SK-N-SH (cell line): Measurements from ENCODE around the gene PALLD. TPM values are rescaled to one million over a fixed set of nuclear protein-coding genes. Genes with fewer than 3 reads are reported as not detected.
"Not testable (repeated sequence)": the region's sequence is repeated elsewhere in the genome, so short reads cannot be mapped to it uniquely, and the experiment has no call there.

Experiments used
- CTCF ChIA-PET: fragments of 300-600, 350-600 bp; formaldehyde crosslinking; extraction: SDS; loops from one replicate; lab custom pipeline; 2021; lab: Yijun Ruan, JAX
- POLR2A ChIA-PET: fragments of 350-600 bp; sonication (Branson Sonifier 250); formaldehyde crosslinking; extraction: SDS; loops from one replicate; lab custom pipeline; 2020; ENCODE audit warnings: antibody characterized with exemption, inconsistent platforms; lab: Yijun Ruan, JAX
- DNase-seq: peaks from one replicate; pipeline ENCODE4 v3.0.0; 2012
- H2AFZ ChIP-seq: fragments of 200-600 bp; sonication (generic); 2 replicates; pipeline ENCODE4 v1.8.1; 2016; ENCODE audit warnings: antibody characterized with exemption, mild to moderate bottlenecking, low read depth
- H3F3A ChIP-seq: fragments of 200-600 bp; sonication (generic); replicated peaks from 2 replicates; pipeline ENCODE3; 2016; ENCODE audit warnings: antibody characterized with exemption, mild to moderate bottlenecking; ENCODE audit not compliant: insufficient read depth
- H3K27ac ChIP-seq, 2 experiments: fragments of 200-500 bp in 1 of 2; fragments of 200-600 bp in 1 of 2; sonication (Bioruptor generic) in 1 of 2; sonication (generic), shearing (Covaris generic) in 1 of 2; 2 replicates each; pipeline versions ENCODE4 v1.5.1 to v1.6.1; 2014 to 2016; ENCODE audit warnings: low read depth in 2 of 2, inconsistent platforms in 1 of 2, low read length in 1 of 2, mild to moderate bottlenecking in 1 of 2, mixed read lengths in 1 of 2
- H3K27me3 ChIP-seq: fragments of 200-600 bp; sonication (generic), shearing (Covaris generic); 2 replicates; pipeline ENCODE4 v1.6.1; 2016; ENCODE audit warnings: mixed run types; ENCODE audit not compliant: insufficient read depth
- H3K36me3 ChIP-seq, 2 experiments: fragments of 200-500 bp in 1 of 2; fragments of 200-600 bp in 1 of 2; sonication (Bioruptor generic) in 1 of 2; sonication (generic) in 1 of 2; replicated peaks in 1 of 2; 2 replicates each; pipeline versions ENCODE3 to v1.5.1; 2014 to 2016; ENCODE audit warnings: low read length in 1 of 2, mild to moderate bottlenecking in 1 of 2; ENCODE audit not compliant: insufficient read depth in 2 of 2, control insufficient read depth in 1 of 2
- H3K4me1 ChIP-seq, 2 experiments: fragments of 200-500 bp in 1 of 2; fragments of 200-600 bp in 1 of 2; sonication (Bioruptor generic) in 1 of 2; sonication (generic), shearing (Covaris generic) in 1 of 2; 2 replicates each; pipeline versions ENCODE4 v1.5.1 to v1.6.1; 2014 to 2016; ENCODE audit warnings: low read depth in 1 of 2, low read length in 1 of 2, mixed run types in 1 of 2; ENCODE audit not compliant: insufficient read depth in 2 of 2, control insufficient read depth in 1 of 2
- H3K4me2 ChIP-seq: fragments of 200-600 bp; sonication (generic), shearing (Covaris generic); 2 replicates; pipeline ENCODE4 v1.6.1; 2017; ENCODE audit warnings: mixed run types
- H3K4me3 ChIP-seq, 2 experiments: fragments of 200-500 bp in 1 of 2; fragments of 200-600 bp in 1 of 2; sonication (Bioruptor generic) in 1 of 2; sonication (generic), shearing (Covaris generic) in 1 of 2; 2 replicates each; pipeline versions ENCODE4 v1.5.1 to v1.8.1; 2014 to 2016; ENCODE audit warnings: low read depth in 2 of 2, inconsistent platforms in 1 of 2, low read length in 1 of 2, mild to moderate bottlenecking in 1 of 2, mixed read lengths in 1 of 2, moderate library complexity in 1 of 2
- H3K79me2 ChIP-seq: fragments of 200-600 bp; sonication (generic); 2 replicates; pipeline ENCODE4 v1.8.1; 2017; ENCODE audit warnings: mild to moderate bottlenecking; ENCODE audit not compliant: insufficient read depth
- H3K9ac ChIP-seq: fragments of 200-600 bp; sonication (generic); 2 replicates; pipeline ENCODE4 v1.6.1; 2017; ENCODE audit warnings: mixed run types
- H3K9me2 ChIP-seq: fragments of 200-600 bp; sonication (generic); 2 replicates; pipeline ENCODE4 v1.6.1; 2017; ENCODE audit warnings: mixed run types
- H3K9me3 ChIP-seq: fragments of 200-600 bp; sonication (generic); 2 replicates; pipeline ENCODE4 v1.6.1; 2017; ENCODE audit warnings: mixed run types, mild to moderate bottlenecking, moderate library complexity
- H4K20me1 ChIP-seq: fragments of 200-600 bp; sonication (generic); 2 replicates; pipeline ENCODE4 v1.6.1; 2017; ENCODE audit warnings: mild to moderate bottlenecking, mixed run types; ENCODE audit not compliant: insufficient read depth
- EP300 ChIP-seq, 2 experiments: IDR thresholded peaks; 2 replicates each; pipeline versions ENCODE4 v1.4.0 to v1.6.1; 2012; ENCODE audit warnings: borderline replicate concordance in 1 of 2, low read depth in 1 of 2, low read length in 1 of 2
- GATA2 ChIP-seq: sonication (generic); formaldehyde crosslinking; IDR thresholded peaks from 2 replicates; pipeline ENCODE4 v1.5.0; 2020; ENCODE audit warnings: mild to moderate bottlenecking, missing genetic modification reagents
- RFX5 ChIP-seq: IDR thresholded peaks from 2 replicates; pipeline ENCODE4 v1.6.1; 2012; ENCODE audit warnings: mild to moderate bottlenecking, improper control_type of control experiment, low read length
- RXRA ChIP-seq: IDR thresholded peaks from 2 replicates; pipeline ENCODE4 v1.4.0; 2012; ENCODE audit warnings: low read depth, mild to moderate bottlenecking, borderline replicate concordance
- SMC3 ChIP-seq: IDR thresholded peaks from 2 replicates; pipeline ENCODE4 v1.6.1; 2012; ENCODE audit warnings: low read depth, low read length, improper control_type of control experiment
- TCF12 ChIP-seq: IDR thresholded peaks from 2 replicates; pipeline ENCODE4 v1.4.0; 2012
- TEAD4 ChIP-seq: IDR thresholded peaks from 2 replicates; pipeline ENCODE4 v1.4.0; 2012; ENCODE audit warnings: mild to moderate bottlenecking, borderline replicate concordance; ENCODE audit not compliant: insufficient read depth
- WGBS: methylation state at CpG from one replicate; pipeline ENCODE4 v1.1.6; 2017; ENCODE audit warnings: low lambda C conversion rate; 5-methylcytosine and 5-hydroxymethylcytosine counted together
- polyA plus RNA-seq, 3 experiments: library from polyadenylated mRNA; depleted of rRNA; stranded (reverse); fragments of >200 nt; gene quantifications; 2 replicates each; pipeline ENCODE4 v1.2.3, GENCODE V29; 2012
- TF ChIP-seq, protein P1 (sequence below): fragments of 200-600 bp; sonication (generic); IDR thresholded peaks from 2 replicates; pipeline ENCODE4 v1.6.1; 2017; ENCODE audit warnings: antibody characterized with exemption, mild to moderate bottlenecking, moderate library complexity
- TF ChIP-seq, protein P2 (sequence below): fragments of 150-350 bp; IDR thresholded peaks from 2 replicates; pipeline ENCODE4 v1.6.1; 2016; ENCODE audit warnings: mild to moderate bottlenecking, low read depth, low read length

Gene PALLD
- polyA plus RNA-seq, 1 of the 3 experiments (the other 2 are of a cell fraction) = 33.0 TPM

- H3K27me3 ChIP-seq, CTCF ChIA-PET, H3K27ac ChIP-seq, H3K36me3 ChIP-seq, H4K20me1 ChIP-seq, POLR2A ChIA-PET, H3K9me3 ChIP-seq, H3F3A ChIP-seq, DNase-seq, H2AFZ ChIP-seq, H3K9ac ChIP-seq, H3K4me1 ChIP-seq, H3K4me3 ChIP-seq, H3K9me2 ChIP-seq, H3K4me2 ChIP-seq, H3K79me2 ChIP-seq: not testable (repeated sequence)
- WGBS = 88% methylated on average over 3 of the region's 3 CpGs
Measured at GRCh38 chr4:168952821-168953246, 456.0 kb downstream of the PALLD start.

DNA sequence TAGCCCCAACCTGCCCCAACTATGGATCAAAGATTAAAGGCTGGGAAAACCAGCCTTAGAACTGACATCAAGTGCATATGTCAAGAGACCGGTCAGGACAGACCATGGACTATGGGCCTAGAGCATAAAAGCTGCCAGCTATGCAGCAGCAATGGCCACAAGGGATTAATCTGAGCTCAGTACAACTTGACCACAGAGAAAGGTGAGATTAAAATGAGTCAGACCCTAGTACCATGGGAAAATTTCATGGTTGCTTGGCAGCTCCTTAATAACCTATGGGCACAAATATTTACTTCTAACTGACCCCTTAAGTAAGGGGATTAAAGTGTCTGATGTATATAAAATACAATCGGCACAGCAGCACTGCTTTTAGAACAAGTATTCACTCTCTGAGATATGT lies 458.8 kb downstream of the PALLD start:
- no peaks in the 10 kb centered on the region for H3F3A ChIP-seq
- no peak overlapping the region for H2AFZ ChIP-seq
- H3K9me2 ChIP-seq = no peaks in the 10 kb centered on the region
- no peaks in the 10 kb centered on the region for H3K9me3 ChIP-seq
- ChIA-PET CTCF (interaction anchor here (2.1 kb wide), 1 partner anchor 12 kb away, joined by 5 read pairs; no protein-coding TSS in a partner anchor), POLR2A (no interaction called here)
- no peak overlapping the region for H3K4me2 ChIP-seq
- H4K20me1 ChIP-seq = no peaks in the 10 kb centered on the region
- peaks cover 0 to 1% of the 10 kb centered on the region in 2 experiments for H3K36me3 ChIP-seq
- no peak for DNase-seq
- H3K4me3 ChIP-seq = no peak overlapping the region
- no peaks in the 10 kb centered on the region for H3K79me2 ChIP-seq
- no peak overlapping the region for H3K9ac ChIP-seq
- 100% methylated on average over 2 of the region's 2 CpGs for WGBS
- H3K27me3 ChIP-seq = no peaks in the 10 kb centered on the region
- no peak overlapping the region for H3K27ac ChIP-seq
- TF ChIP-seq, protein P1, sequence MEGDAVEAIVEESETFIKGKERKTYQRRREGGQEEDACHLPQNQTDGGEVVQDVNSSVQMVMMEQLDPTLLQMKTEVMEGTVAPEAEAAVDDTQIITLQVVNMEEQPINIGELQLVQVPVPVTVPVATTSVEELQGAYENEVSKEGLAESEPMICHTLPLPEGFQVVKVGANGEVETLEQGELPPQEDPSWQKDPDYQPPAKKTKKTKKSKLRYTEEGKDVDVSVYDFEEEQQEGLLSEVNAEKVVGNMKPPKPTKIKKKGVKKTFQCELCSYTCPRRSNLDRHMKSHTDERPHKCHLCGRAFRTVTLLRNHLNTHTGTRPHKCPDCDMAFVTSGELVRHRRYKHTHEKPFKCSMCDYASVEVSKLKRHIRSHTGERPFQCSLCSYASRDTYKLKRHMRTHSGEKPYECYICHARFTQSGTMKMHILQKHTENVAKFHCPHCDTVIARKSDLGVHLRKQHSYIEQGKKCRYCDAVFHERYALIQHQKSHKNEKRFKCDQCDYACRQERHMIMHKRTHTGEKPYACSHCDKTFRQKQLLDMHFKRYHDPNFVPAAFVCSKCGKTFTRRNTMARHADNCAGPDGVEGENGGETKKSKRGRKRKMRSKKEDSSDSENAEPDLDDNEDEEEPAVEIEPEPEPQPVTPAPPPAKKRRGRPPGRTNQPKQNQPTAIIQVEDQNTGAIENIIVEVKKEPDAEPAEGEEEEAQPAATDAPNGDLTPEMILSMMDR = no peak
- TF ChIP-seq GATA2 (CRISPR knock-in tag) (no peak), TEAD4 (no peak), TCF12 (no peak), RFX5 (no peak)
- TF ChIP-seq, protein P2, sequence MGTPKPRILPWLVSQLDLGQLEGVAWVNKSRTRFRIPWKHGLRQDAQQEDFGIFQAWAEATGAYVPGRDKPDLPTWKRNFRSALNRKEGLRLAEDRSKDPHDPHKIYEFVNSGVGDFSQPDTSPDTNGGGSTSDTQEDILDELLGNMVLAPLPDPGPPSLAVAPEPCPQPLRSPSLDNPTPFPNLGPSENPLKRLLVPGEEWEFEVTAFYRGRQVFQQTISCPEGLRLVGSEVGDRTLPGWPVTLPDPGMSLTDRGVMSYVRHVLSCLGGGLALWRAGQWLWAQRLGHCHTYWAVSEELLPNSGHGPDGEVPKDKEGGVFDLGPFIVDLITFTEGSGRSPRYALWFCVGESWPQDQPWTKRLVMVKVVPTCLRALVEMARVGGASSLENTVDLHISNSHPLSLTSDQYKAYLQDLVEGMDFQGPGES = no peak
- no peaks in the 10 kb centered on the region; a peak in 1 of 4 replicates for H3K4me1 ChIP-seq

DNA sequence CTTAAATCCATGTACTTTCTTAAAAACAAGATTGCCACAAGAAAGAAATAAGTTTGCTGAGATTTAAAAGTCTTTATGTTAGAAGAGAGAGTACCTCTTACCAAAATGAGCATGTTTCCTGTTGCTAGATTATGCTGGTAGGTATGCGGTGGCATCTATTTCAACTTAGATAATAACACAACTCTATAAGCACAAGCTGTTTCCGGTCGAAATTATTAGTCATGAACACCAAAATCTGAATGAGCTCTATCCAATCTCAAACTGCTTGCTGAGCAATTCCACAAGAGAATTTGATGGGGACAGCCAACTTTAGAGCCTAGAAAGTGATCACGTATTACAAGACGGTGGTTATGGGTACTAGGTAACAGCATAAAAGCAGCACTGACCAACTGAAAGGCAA lies 463.9 kb downstream of the PALLD start:
- CTCF ChIA-PET = interaction anchor here (1.9 kb wide), 1 partner anchor 37 kb away, joined by 7 read pairs; no protein-coding TSS in a partner anchor
- Histone ChIP-seq H3K9ac (no peak overlapping the region), H3F3A (no peaks in the 10 kb centered on the region), H3K27ac (no peak overlapping the region), H3K4me2 (no peak overlapping the region), H3K27me3 (no peaks in the 10 kb centered on the region), H3K4me1 (no peaks in the 10 kb centered on the region), H3K9me3 (no peaks in the 10 kb centered on the region), H4K20me1 (no peaks in the 10 kb centered on the region), H3K4me3 (no peak overlapping the region), H3K9me2 (no peaks in the 10 kb centered on the region), H3K36me3 (peaks cover 0 to 4% of the 10 kb centered on the region in 2 experiments), H3K79me2 (no peaks in the 10 kb centered on the region)
- WGBS = 95% methylated on average over 5 of the region's 5 CpGs
- DNase-seq = no peak
- POLR2A ChIA-PET = no interaction called here
- TF ChIP-seq TCF12 (no peak), RXRA (no peak), SMC3 (no peak), EP300 (IDR thresholded peaks at IDR 0.05; ENCODE audit: borderline replicate concordance in 1 of 2, low read depth in 1 of 2, low read length in 1 of 2) (no peak), RFX5 (no peak)
- TF ChIP-seq, all 33 proteins: peak for 0
- H2AFZ ChIP-seq = no peak overlapping the region
